Adrenal gland (tissue), 5 donors: Measurements from ENCODE around the gene CNTNAP2.

Experiments used
- POLR2A ChIP-seq, 2 donors: fragments of 450-650 bp; IDR thresholded peaks; one replicate each; pipeline ENCODE4 v1.6.1; 2017; ENCODE audit warnings: antibody characterized with exemption in 2 of 2, mild to moderate bottlenecking in 2 of 2, moderate library complexity in 1 of 2
- TF ChIP-seq, protein P1 (sequence below), 6 experiments: fragments of 450-650 bp in 4 of 6; fragments of 200-600 bp in 2 of 6; sonication (generic) in 1 of 6; IDR thresholded peaks; 1 replicate in 5 of 6; 2 replicates in 1 of 6; pipeline versions ENCODE4 v1.5.1 to v1.8.0; 2016 to 2021; ENCODE audit warnings: antibody characterized with exemption in 6 of 6, mild to moderate bottlenecking in 2 of 6, moderate library complexity in 1 of 6
- donor health status: DM: no; HTN: no; CAD: no.

GRCh38 chr7:146731185-146731584 lies 614.6 kb downstream of the CNTNAP2 start:
- TF ChIP-seq, protein P1, sequence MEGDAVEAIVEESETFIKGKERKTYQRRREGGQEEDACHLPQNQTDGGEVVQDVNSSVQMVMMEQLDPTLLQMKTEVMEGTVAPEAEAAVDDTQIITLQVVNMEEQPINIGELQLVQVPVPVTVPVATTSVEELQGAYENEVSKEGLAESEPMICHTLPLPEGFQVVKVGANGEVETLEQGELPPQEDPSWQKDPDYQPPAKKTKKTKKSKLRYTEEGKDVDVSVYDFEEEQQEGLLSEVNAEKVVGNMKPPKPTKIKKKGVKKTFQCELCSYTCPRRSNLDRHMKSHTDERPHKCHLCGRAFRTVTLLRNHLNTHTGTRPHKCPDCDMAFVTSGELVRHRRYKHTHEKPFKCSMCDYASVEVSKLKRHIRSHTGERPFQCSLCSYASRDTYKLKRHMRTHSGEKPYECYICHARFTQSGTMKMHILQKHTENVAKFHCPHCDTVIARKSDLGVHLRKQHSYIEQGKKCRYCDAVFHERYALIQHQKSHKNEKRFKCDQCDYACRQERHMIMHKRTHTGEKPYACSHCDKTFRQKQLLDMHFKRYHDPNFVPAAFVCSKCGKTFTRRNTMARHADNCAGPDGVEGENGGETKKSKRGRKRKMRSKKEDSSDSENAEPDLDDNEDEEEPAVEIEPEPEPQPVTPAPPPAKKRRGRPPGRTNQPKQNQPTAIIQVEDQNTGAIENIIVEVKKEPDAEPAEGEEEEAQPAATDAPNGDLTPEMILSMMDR (IDR thresholded peaks at IDR 0.05) = no peak
- TF ChIP-seq POLR2A (IDR thresholded peaks at IDR 0.05) = no peak
